Coronary artery (tissue), 2 donors: Measurements from ENCODE around the gene TERT.

Experiments
- DNase-seq: peaks from one replicate; pipeline ENCODE4 v3.0.0-alpha.2; 2017; ENCODE audit warnings: low spot score
- H3K27ac ChIP-seq, 2 donors: fragments of 200-600 bp; sonication (generic); one replicate each; pipeline ENCODE4 v1.5.1; 2016 to 2019
- H3K4me3 ChIP-seq: fragments of 200-600 bp; sonication (generic); 2 replicates; pipeline ENCODE4 v1.5.1; 2016; ENCODE audit warnings: mild to moderate bottlenecking, moderate library complexity
- TF ChIP-seq, protein P1 (sequence below): fragments of 200-600 bp; sonication (generic); IDR thresholded peaks from one replicate; pipeline ENCODE4 v1.5.1; 2019; ENCODE audit warnings: antibody characterized with exemption

The TERT gene

DNA sequence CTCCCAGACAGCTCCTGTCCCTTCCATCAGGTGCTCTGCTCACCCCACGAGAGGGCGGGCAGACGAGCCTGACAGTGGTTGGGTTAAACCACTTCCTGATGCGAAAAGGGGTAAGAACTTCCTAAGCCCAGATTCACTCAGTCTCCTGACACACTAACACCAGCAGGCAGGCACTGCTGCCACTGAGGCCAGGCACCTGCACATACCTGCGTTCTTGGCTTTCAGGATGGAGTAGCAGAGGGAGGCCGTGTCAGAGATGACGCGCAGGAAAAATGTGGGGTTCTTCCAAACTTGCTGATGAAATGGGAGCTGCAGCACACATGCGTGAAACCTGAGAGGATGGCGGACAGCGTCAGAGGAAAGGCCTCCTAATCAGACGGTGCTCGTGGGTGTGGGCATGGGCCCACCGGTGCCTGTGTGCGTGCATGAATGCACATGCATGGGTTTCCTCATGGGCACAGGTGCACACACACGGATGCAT is 39.7 kb downstream of the TERT start:
- DNase-seq = no peak
- no peak overlapping the region for H3K27ac ChIP-seq
- TF ChIP-seq, protein P1, sequence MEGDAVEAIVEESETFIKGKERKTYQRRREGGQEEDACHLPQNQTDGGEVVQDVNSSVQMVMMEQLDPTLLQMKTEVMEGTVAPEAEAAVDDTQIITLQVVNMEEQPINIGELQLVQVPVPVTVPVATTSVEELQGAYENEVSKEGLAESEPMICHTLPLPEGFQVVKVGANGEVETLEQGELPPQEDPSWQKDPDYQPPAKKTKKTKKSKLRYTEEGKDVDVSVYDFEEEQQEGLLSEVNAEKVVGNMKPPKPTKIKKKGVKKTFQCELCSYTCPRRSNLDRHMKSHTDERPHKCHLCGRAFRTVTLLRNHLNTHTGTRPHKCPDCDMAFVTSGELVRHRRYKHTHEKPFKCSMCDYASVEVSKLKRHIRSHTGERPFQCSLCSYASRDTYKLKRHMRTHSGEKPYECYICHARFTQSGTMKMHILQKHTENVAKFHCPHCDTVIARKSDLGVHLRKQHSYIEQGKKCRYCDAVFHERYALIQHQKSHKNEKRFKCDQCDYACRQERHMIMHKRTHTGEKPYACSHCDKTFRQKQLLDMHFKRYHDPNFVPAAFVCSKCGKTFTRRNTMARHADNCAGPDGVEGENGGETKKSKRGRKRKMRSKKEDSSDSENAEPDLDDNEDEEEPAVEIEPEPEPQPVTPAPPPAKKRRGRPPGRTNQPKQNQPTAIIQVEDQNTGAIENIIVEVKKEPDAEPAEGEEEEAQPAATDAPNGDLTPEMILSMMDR = no peak
- no peak overlapping the region for H3K4me3 ChIP-seq

DNA sequence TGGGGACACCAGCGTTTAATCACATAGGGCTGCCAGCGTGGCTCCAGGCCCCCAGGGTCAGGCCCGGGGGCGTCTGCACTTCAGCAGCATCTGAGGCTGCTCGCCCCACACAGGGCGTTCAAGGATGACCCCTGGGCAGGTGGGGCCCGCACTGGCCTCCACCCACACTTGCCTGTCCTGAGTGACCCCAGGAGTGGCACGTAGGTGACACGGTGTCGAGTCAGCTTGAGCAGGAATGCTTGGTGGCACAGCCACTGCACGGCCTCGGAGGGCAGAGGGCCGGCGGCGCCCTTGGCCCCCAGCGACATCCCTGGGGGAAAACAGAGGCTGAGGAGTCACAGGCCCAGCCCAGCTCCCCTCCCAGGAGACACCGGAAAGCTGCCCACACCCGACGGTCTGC is 40.7 kb downstream of the TERT start:
- TF ChIP-seq, protein P1 = no peak
- no peak for DNase-seq
- no peak overlapping the region for H3K27ac ChIP-seq
- no peak overlapping the region for H3K4me3 ChIP-seq

DNA sequence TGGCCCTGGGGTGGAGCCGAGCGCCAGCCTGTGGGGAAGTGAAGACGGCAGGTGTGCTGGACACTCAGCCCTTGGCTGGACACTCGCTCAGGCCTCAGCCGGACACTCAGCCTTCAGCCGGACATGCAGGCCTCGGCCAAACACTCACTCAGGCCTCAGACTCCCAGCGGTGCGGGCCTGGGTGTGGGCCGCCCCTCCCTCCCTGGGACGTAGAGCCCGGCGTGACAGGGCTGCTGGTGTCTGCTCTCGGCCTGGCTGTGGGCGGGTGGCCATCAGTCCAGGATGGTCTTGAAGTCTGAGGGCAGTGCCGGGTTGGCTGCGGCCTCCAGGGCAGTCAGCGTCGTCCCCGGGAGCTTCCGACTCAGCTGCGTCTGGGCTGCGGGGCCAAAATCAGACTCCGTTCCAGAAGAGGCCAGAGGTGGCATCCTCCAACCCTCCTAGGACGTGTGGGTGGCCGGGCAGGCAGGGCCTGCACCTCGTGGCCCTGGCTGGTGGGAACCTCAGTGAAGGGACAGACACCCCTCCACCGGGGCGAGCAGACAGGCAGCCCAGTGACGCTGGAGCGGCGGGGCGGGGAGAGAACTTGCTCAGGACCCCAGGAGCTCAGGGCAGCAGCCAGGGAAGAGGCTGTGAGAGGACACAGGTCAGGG is 41.3 kb downstream of the TERT start:
- Histone ChIP-seq H3K27ac (no peak overlapping the region), H3K4me3 (no peak overlapping the region)
- DNase-seq = no peak
- TF ChIP-seq, protein P1 = no peak

DNA sequence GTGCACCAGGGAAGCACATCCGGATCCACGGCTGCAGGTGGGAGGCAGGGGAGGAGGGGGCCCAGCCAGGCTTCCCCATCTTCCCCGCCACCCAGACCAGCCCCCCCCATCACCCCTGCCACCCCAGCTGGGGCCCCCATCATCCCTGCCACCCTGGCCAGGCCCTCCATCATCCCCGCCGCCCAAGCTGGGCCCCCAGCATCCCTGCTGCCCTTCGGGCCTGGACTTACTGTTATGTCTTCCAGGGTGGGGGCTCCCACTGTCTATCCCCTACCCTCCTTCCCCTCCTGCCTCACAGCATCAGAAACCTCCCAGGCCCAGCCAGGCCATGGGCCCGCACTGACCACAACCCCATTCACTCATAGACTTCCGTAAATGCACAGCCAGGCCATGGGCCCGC is 42.2 kb downstream of the TERT start:
- TF ChIP-seq, protein P1 = no peak
- H3K4me3 ChIP-seq = no peak overlapping the region
- H3K27ac ChIP-seq = no peak overlapping the region
- no peak for DNase-seq

DNA sequence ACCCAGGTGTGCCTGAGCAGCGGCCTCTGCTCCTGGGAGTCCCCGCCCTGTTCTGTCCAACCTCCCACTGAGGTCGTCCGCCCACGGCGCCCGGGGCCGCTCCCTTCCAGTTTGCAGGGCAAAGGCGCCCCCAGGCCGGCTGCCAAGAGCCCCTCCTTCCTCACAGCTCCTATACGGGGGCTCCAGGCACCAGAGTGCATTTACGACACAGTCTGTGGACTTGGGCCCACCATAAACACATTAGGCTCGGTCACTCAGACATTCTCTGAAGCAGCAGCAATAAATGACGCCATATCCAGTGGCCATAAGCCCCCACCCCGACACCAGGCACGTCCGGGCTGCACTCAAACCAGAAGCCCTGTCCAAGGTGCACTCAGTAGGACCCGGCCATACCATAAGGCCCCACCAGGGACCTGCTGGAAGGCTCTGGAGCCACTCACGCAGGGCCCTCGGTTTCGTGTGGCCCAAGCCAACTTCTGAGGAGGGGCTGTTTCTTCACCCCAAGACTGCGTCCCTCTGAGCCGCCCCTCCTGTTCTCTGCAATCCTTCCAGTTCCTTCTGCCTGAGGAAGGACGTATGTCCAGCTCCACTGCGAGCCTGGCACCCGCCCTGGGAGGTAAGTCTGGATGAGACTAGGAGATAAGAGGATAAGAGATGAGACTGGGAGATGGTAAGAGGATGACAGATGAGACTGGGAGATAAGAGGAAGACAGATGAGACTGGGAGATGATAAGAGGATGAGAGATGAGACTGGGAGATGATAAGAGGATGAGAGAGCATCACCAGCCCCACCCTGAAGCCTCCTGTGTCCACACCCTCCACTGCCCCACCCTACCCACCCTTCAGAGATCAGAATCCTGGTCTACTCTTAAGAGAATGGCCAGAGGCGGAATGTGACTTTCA is 42.9 kb downstream of the TERT start:
- TF ChIP-seq, protein P1 = no peak
- no peak overlapping the region for H3K27ac ChIP-seq
- no peak for DNase-seq

DNA sequence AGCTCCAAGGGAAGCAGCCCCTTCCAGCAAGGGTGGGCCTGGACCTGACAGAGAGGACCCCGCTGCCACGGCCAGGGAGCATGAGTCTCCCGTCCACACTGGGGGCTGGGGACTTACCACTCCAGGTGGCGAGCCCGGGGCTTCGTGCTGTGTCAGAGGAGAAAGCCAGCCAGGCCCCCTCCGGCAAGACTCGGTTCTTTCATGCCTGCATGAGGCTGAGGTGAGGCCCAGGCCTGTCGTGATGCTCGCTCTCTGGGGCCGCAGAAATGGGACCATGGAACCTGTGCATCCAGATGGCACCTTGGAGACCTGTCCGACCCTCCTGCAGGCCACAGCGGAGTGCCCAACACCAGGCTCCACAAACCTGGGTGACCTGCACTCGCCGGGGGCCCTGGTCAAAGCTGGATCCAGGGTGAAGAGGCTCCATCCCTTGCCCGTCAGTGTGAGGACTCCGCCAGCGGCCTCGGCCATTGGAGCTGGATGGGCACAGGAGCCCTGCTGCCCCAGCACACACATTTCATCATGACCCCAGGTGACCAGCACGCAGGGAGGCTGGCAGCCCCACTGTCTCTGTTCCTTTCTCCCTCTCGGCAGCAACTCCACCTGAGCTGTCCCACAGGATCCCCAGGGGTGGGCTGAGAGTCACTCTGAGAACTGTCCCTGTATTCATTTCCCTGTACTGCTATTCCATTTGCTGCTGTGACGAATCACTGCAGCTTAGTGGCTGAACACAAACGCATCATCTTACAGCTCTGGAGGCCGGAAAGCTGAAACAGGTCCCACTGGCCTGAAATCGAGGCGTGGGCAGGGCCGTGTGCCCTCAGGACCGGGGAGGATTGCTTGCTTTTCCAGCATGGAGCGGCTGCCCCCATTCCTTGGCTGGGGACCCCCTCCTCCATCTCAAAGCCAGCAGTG is 45.2 kb downstream of the TERT start:
- TF ChIP-seq, protein P1 = no peak
- no peak overlapping the region for H3K4me3 ChIP-seq
- no peak for DNase-seq
- no peak overlapping the region for H3K27ac ChIP-seq

More for the DNA sequence above, 42.9 kb downstream of the TERT start:
- H3K4me3 ChIP-seq = no peak overlapping the region
